Suprapubic skin (tissue), 3 donors: ENCODE data around the gene SORCS3.

Source experiments
- CTCF ChIP-seq, 2 donors: fragments of 200-600 bp in 1 of 2; fragments of 450-650 bp in 1 of 2; sonication (generic) in 1 of 2; IDR thresholded peaks; one replicate each; pipeline ENCODE4 v1.5.1; 2016 to 2019; ENCODE audit warnings: antibody characterized with exemption in 2 of 2, mild to moderate bottlenecking in 1 of 2, moderate library complexity in 1 of 2
- EP300 ChIP-seq: sonication (generic); formaldehyde crosslinking; IDR thresholded peaks from one replicate; pipeline ENCODE4 v1.6.1; 2017; ENCODE audit warnings: antibody characterized with exemption
- POLR2A ChIP-seq, 2 donors: fragments of 450-650 bp; IDR thresholded peaks; one replicate each; pipeline ENCODE4 v1.6.1; 2017; ENCODE audit warnings: antibody characterized with exemption in 2 of 2, mild to moderate bottlenecking in 2 of 2, moderate library complexity in 2 of 2

- no peak for TF ChIP-seq CTCF (IDR thresholded peaks at IDR 0.05)
- TF ChIP-seq POLR2A (IDR thresholded peaks at IDR 0.05), result no peak
- TF ChIP-seq EP300, result no peak
These were observed 168.4 kb downstream of the SORCS3 start for GRCh38 chr10:104809288-104810090.
